Peyer's patch (tissue), 4 donors: ENCODE data around the gene C1QTNF6.

ENCODE experiments used
- POLR2A ChIP-seq, 2 donors: fragments of 450-650 bp; IDR thresholded peaks; one replicate each; pipeline ENCODE4 v1.5.1; 2017; ENCODE audit warnings: antibody characterized with exemption in 2 of 2, mild to moderate bottlenecking in 2 of 2, moderate library complexity in 2 of 2
- TF ChIP-seq, protein P1 (sequence below), 6 experiments: fragments of 450-650 bp in 4 of 6; fragments of 200-600 bp in 2 of 6; sonication (generic) in 1 of 6; IDR thresholded peaks; one replicate each; pipeline ENCODE4 v1.5.1; 2017 to 2019; ENCODE audit warnings: antibody characterized with exemption in 6 of 6, mild to moderate bottlenecking in 3 of 6, moderate library complexity in 1 of 6

- TF ChIP-seq POLR2A (IDR thresholded peaks at IDR 0.05): no peak
- TF ChIP-seq, protein P1, sequence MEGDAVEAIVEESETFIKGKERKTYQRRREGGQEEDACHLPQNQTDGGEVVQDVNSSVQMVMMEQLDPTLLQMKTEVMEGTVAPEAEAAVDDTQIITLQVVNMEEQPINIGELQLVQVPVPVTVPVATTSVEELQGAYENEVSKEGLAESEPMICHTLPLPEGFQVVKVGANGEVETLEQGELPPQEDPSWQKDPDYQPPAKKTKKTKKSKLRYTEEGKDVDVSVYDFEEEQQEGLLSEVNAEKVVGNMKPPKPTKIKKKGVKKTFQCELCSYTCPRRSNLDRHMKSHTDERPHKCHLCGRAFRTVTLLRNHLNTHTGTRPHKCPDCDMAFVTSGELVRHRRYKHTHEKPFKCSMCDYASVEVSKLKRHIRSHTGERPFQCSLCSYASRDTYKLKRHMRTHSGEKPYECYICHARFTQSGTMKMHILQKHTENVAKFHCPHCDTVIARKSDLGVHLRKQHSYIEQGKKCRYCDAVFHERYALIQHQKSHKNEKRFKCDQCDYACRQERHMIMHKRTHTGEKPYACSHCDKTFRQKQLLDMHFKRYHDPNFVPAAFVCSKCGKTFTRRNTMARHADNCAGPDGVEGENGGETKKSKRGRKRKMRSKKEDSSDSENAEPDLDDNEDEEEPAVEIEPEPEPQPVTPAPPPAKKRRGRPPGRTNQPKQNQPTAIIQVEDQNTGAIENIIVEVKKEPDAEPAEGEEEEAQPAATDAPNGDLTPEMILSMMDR (IDR thresholded peaks at IDR 0.05): no peak
Measured at GRCh38 chr22:37160027-37160426, 28.0 kb downstream of the C1QTNF6 start.
